K562 (cell line): Measurements from ENCODE around the gene PCDH12. TPM values are rescaled to one million over a fixed set of nuclear protein-coding genes. Genes with fewer than 3 reads are reported as not detected.

Experiments used
- ATAC-seq: fragments of 200-7000 bp; cut with Tn5 transposase; 3 replicates; pipeline ENCODE4 v1.9.1; 2020; ENCODE audit warnings: moderate library complexity
- BruUV-seq: library from RNA; stranded (reverse); fragments of 400-500 nt; replicated peaks from 2 replicates; lab custom pipeline; 2021; lab: Mats Ljungman, UMichigan
- CTCF ChIA-PET: fragments of 300-600 bp; formaldehyde crosslinking; extraction: SDS; loops from one replicate; lab custom pipeline; 2021; ENCODE audit warnings: low intra/inter-chr PET ratio; lab: Yijun Ruan, JAX
- POLR2A ChIA-PET: fragments of 300-600, 350-650 bp; sonication (Branson Sonifier 250); formaldehyde crosslinking; extraction: SDS; loops from one replicate; lab custom pipeline; 2021; ENCODE audit warnings: antibody characterized with exemption, inconsistent platforms; lab: Yijun Ruan, JAX
- DNase-seq, 4 experiments: peaks; one replicate each; pipeline versions ENCODE4 v3.0.0 to v3.0.0-alpha.2; 2011 to 2018; ENCODE audit warnings: low spot score in 3 of 4, mixed read lengths in 3 of 4; ENCODE audit errors: extremely low read depth in 1 of 4
- FAIRE-seq: peaks from 2 replicates; lab custom pipeline; 2011; peaks lifted over from hg19 to GRCh38; lab: Jason Lieb, UNC
- H2AFZ ChIP-seq: 2 replicates; pipeline ENCODE4 v1.6.0; 2011; ENCODE audit warnings: low read depth, low read length, control low read depth, inconsistent platforms
- H3K27ac ChIP-seq: fragments of 200-600 bp; 3 replicates; pipeline ENCODE4 v1.8.0; 2011; ENCODE audit warnings: low read depth, mild to moderate bottlenecking, control low read depth, inconsistent platforms, low read length, moderate library complexity, mixed read lengths; ENCODE audit errors: extremely low read depth
- H3K27me3 ChIP-seq, 2 experiments: fragments of 300-600 bp in 1 of 2; 2 replicates in 1 of 2; 3 replicates in 1 of 2; pipeline versions ENCODE4 v1.6.0 to v1.8.0; 2011; ENCODE audit warnings: inconsistent platforms in 2 of 2, low read length in 2 of 2, mild to moderate bottlenecking in 1 of 2, mixed read lengths in 1 of 2, moderate library complexity in 1 of 2; ENCODE audit not compliant: control insufficient read depth in 2 of 2, insufficient read depth in 2 of 2
- H3K36me3 ChIP-seq: fragments of 300-600 bp; 3 replicates; pipeline ENCODE4 v1.8.0; 2011; ENCODE audit warnings: mild to moderate bottlenecking, low read length, inconsistent platforms; ENCODE audit not compliant: control insufficient read depth, insufficient read depth
- H3K4me1 ChIP-seq, 2 experiments: fragments of 200-600 bp in 1 of 2; replicated peaks in 1 of 2; 2 replicates in 1 of 2; 3 replicates in 1 of 2; pipeline versions ENCODE4 v1.5.1 to v1.8.0; 2011; ENCODE audit warnings: inconsistent platforms in 2 of 2, low read length in 2 of 2, mild to moderate bottlenecking in 1 of 2, mixed read lengths in 1 of 2, moderate library complexity in 1 of 2; ENCODE audit not compliant: control insufficient read depth in 2 of 2, insufficient read depth in 2 of 2
- H3K4me2 ChIP-seq: 2 replicates; pipeline ENCODE4 v1.6.1; 2011; ENCODE audit warnings: low read length, control low read depth, inconsistent platforms, mixed read lengths; ENCODE audit not compliant: insufficient read depth
- H3K4me3 ChIP-seq: fragments of 200-600 bp; sonication (generic), shearing (Covaris generic); 2 replicates; pipeline ENCODE4 v1.5.1; 2016; ENCODE audit warnings: control low read depth, inconsistent platforms
- H3K79me2 ChIP-seq: fragments of 200-600 bp; 3 replicates; pipeline ENCODE4 v1.8.0; 2011; ENCODE audit warnings: low read length, inconsistent platforms; ENCODE audit not compliant: control insufficient read depth, insufficient read depth
- H3K9ac ChIP-seq, 2 experiments: 2 replicates each; pipeline versions ENCODE4 v1.6.0 to v1.6.1; 2011; ENCODE audit warnings: low read depth in 2 of 2, low read length in 2 of 2, control low read depth in 1 of 2, inconsistent platforms in 1 of 2, mild to moderate bottlenecking in 1 of 2, mixed read lengths in 1 of 2; ENCODE audit not compliant: insufficient read depth in 1 of 2
- H3K9me1 ChIP-seq: one replicate; pipeline ENCODE4 v1.6.0; 2011; ENCODE audit warnings: inconsistent platforms, mild to moderate bottlenecking, low read length, moderate library complexity; ENCODE audit not compliant: control insufficient read depth, insufficient read depth
- H3K9me3 ChIP-seq: replicated peaks from 2 replicates; pipeline ENCODE4 v1.5.1; 2011; ENCODE audit warnings: low read depth, low read length, inconsistent platforms; ENCODE audit not compliant: control insufficient read depth, insufficient read depth
- H4K20me1 ChIP-seq: replicated peaks from 2 replicates; pipeline ENCODE4 v1.6.1; 2011; ENCODE audit warnings: low read length, inconsistent platforms, mixed read lengths; ENCODE audit not compliant: control insufficient read depth, insufficient read depth
- ASH1L ChIP-seq: fragments of 450-650 bp; IDR thresholded peaks from 2 replicates; pipeline ENCODE4 v1.6.1; 2018; ENCODE audit warnings: borderline replicate concordance, mild to moderate bottlenecking, low read depth; ENCODE audit not compliant: partially characterized antibody
- CREB1 ChIP-seq, 2 experiments: sonication (generic) in 1 of 2; formaldehyde crosslinking in 1 of 2; IDR thresholded peaks; 2 replicates each; pipeline versions ENCODE4 v1.6.1 to v1.8.0; 2012 to 2022; ENCODE audit warnings: inconsistent platforms in 1 of 2, mild to moderate bottlenecking in 1 of 2, missing genetic modification reagents in 1 of 2, moderate library complexity in 1 of 2
- DNMT1 ChIP-seq: fragments of 450-650 bp; IDR thresholded peaks from 2 replicates; pipeline ENCODE4 v1.6.1; 2016; ENCODE audit warnings: antibody characterized with exemption, mild to moderate bottlenecking
- GATAD2B ChIP-seq: fragments of 450-650 bp; IDR thresholded peaks from 2 replicates; pipeline ENCODE4 v1.6.1; 2017; ENCODE audit warnings: mild to moderate bottlenecking, borderline replicate concordance
- MCM5 ChIP-seq: fragments of 450-650 bp; IDR thresholded peaks from 2 replicates; pipeline ENCODE4 v1.6.1; 2016; ENCODE audit warnings: low read depth
- PHB2 ChIP-seq: fragments of 450-650 bp; IDR thresholded peaks from 2 replicates; pipeline ENCODE4 v1.6.1; 2017; ENCODE audit warnings: low read depth
- RAD21 ChIP-seq, 2 experiments: fragments of 250-450 bp in 1 of 2; fragments of 450-650 bp in 1 of 2; sonication (Bioruptor Pico) in 1 of 2; formaldehyde crosslinking in 1 of 2; IDR thresholded peaks in 1 of 2; conservative IDR thresholded peaks in 1 of 2; 2 replicates each; pipeline versions ENCODE4 v1.4.0 to v1.8.0; 2020 to 2022; ENCODE audit warnings: mild to moderate bottlenecking in 2 of 2, moderate library complexity in 1 of 2
- XRCC4 ChIP-seq: IDR thresholded peaks from one replicate; pipeline ENCODE4 v1.6.1; 2011; ENCODE audit not compliant: insufficient read depth, insufficient read length; ENCODE audit errors: extremely low read depth
- WGBS: fragments of 100-300 bp; shearing (Covaris generic); methylation state at CpG from one replicate; pipeline ENCODE4 v1.1.6; 2016; ENCODE audit warnings: low coverage, mixed read lengths; ENCODE audit not compliant: insufficient coverage; ENCODE audit errors: missing lambda C conversion rate; 5-methylcytosine and 5-hydroxymethylcytosine counted together
- in situ Hi-C: fragments of 300-500 bp; cut with MboI; formaldehyde crosslinking; loops from 4 replicates; pipeline ENCODE4 v1.15.0; 2018; ENCODE audit warnings: inconsistent platforms, mixed read lengths
- intact Hi-C: fragments of 100-400 bp; cut with micrococcal nuclease; formaldehyde crosslinking; loops from 2 replicates; pipeline ENCODE4 v1.14.2; 2022
- polyA plus RNA-seq, 8 experiments: library from polyadenylated mRNA; depleted of rRNA in 4 of 8; stranded (reverse) in 5 of 8; unstranded in 3 of 8; fragments of >200 nt; fragmentation: Nextera tagmentation in 2 of 8; fragmentation: Illumina TruSeq in 1 of 8; extraction: Ambion mirVana in 2 of 8; extraction: Trizol in 1 of 8; gene quantifications; 2 replicates each; pipeline versions ENCODE4 v1.2.1 to v1.2.3, GENCODE V29; 2011 to 2014; ENCODE audit warnings: inconsistent platforms in 1 of 8, missing spikeins in 1 of 8
- total RNA-seq, 7 experiments: library from RNA; depleted of rRNA in 6 of 7; stranded (reverse); fragments of >200 nt in 6 of 7; fragmentation: Illumina TruSeq in 2 of 7; extraction: Trizol in 2 of 7; gene quantifications; 2 replicates each; pipeline versions ENCODE4 v1.2.1 to v1.2.3, GENCODE V29; 2011 to 2021; ENCODE audit warnings: low replicate concordance in 1 of 7
- TF ChIP-seq, protein P1 (sequence below): fragments of 200-800 bp; sonication (Bioruptor generic); IDR thresholded peaks from 2 replicates; pipeline ENCODE4 v1.6.1; 2016; ENCODE audit warnings: missing genetic modification characterization, missing compliant biosample characterization
- TF ChIP-seq, protein P2 (sequence below), 3 experiments: IDR thresholded peaks in 2 of 3; conservative IDR thresholded peaks in 1 of 3; 2 replicates each; pipeline ENCODE4 v1.5.1; 2011 to 2012; ENCODE audit warnings: low read length in 3 of 3, mild to moderate bottlenecking in 3 of 3, control low read depth in 2 of 3, improper control_type of control experiment in 1 of 3, inconsistent platforms in 1 of 3, low read depth in 1 of 3, mixed read lengths in 1 of 3, moderate library complexity in 1 of 3; ENCODE audit not compliant: insufficient read depth in 2 of 3

PCDH12 gene
- total and polyA plus RNA-seq, 9 of the 15 experiments (the other 6 are each of a cell fraction or from before 2014, with no cell fraction given), result 0.01 to 0.04 (median 0.01) TPM; not detected in 4

DNA sequence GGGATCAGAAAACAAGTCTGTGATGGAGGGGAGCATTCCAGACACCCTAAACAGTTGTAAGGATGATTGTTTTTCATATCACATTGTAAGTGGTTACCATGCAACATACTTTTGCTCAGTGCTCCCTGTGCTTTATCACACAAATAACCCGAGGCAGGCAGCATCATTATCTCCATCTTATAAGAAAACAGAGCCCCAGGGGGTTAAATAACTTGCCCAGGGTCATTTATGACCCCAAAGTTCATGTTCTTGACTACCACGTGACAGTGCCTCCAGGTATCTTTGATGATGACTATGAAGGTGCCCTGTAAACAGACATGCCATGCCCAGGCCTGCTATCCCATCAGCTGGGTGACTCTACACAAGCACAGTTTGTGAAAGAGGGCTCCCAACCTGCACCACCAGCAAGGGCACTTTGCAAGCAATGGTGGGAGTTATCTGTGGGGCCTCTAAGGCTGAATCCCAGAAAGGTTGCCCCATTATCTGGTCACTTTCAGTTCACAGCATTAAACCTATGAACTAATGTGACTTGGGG lies 45.3 kb upstream of the PCDH12 start (continued):
- TF ChIP-seq, protein P1, sequence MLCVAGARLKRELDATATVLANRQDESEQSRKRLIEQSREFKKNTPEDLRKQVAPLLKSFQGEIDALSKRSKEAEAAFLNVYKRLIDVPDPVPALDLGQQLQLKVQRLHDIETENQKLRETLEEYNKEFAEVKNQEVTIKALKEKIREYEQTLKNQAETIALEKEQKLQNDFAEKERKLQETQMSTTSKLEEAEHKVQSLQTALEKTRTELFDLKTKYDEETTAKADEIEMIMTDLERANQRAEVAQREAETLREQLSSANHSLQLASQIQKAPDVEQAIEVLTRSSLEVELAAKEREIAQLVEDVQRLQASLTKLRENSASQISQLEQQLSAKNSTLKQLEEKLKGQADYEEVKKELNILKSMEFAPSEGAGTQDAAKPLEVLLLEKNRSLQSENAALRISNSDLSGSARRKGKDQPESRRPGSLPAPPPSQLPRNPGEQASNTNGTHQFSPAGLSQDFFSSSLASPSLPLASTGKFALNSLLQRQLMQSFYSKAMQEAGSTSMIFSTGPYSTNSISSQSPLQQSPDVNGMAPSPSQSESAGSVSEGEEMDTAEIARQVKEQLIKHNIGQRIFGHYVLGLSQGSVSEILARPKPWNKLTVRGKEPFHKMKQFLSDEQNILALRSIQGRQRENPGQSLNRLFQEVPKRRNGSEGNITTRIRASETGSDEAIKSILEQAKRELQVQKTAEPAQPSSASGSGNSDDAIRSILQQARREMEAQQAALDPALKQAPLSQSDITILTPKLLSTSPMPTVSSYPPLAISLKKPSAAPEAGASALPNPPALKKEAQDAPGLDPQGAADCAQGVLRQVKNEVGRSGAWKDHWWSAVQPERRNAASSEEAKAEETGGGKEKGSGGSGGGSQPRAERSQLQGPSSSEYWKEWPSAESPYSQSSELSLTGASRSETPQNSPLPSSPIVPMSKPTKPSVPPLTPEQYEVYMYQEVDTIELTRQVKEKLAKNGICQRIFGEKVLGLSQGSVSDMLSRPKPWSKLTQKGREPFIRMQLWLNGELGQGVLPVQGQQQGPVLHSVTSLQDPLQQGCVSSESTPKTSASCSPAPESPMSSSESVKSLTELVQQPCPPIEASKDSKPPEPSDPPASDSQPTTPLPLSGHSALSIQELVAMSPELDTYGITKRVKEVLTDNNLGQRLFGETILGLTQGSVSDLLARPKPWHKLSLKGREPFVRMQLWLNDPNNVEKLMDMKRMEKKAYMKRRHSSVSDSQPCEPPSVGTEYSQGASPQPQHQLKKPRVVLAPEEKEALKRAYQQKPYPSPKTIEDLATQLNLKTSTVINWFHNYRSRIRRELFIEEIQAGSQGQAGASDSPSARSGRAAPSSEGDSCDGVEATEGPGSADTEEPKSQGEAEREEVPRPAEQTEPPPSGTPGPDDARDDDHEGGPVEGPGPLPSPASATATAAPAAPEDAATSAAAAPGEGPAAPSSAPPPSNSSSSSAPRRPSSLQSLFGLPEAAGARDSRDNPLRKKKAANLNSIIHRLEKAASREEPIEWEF (CRISPR knock-in tag), result no peak
- TF ChIP-seq DNMT1, result no peak

DNA sequence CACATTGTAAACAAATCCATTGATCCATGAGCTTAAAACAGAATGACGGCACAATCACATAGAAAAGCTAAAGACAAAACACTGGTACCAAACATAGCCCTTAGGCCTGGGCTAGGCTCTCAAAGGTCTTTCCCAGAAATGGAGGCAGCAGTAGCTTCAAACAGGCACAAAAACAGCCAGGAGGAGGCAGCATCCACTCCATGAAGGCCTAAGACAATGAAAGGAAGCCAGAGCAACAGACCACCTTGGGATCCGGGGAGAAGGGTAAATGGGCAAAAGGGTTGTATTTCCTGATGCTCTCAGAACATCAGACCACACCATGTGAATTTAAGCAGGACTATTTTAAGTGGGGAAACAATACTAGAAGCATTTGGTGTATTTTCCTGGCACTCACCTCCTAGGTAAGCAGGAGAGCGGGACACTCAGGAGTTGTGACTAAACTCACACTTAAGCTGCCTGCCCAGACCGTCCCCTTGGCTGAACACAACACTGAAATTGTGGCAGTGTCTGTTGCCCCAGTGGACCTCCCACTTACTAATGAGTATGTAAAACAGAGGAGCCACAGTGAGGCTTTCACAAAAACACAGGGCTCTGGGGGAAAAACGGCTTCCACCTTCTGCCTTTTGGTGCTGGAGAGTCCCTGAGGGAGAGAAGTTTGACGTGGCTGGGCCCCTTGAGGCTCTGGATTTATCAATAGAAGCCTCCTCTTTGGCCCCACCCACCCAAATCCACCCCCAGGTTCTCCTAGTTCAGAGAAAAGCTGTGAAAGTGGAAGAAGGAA lies 42.9 kb upstream of the PCDH12 start:
- no peaks in the 10 kb centered on the region for H3K4me1 ChIP-seq
- TF ChIP-seq RAD21 (CRISPR knock-in tag; conservative IDR thresholded peaks at IDR 0.05 in 1 of 2, IDR thresholded peaks at IDR 0.05 in 1 of 2), result peak; percentile 13 to 46; a peak in 2 of 4 replicates
- no peak for TF ChIP-seq CREB1 (IDR thresholded peaks at IDR 0.05)
- TF ChIP-seq CREB1 (CRISPR knock-in tag; IDR thresholded peaks at IDR 0.05), result no peak
- TF ChIP-seq XRCC4, result no peak
- TF ChIP-seq PHB2, result no peak
- no peak for TF ChIP-seq MCM5
- no peak for TF ChIP-seq ASH1L
- TF ChIP-seq GATAD2B, result no peak
- TF ChIP-seq, protein P2, sequence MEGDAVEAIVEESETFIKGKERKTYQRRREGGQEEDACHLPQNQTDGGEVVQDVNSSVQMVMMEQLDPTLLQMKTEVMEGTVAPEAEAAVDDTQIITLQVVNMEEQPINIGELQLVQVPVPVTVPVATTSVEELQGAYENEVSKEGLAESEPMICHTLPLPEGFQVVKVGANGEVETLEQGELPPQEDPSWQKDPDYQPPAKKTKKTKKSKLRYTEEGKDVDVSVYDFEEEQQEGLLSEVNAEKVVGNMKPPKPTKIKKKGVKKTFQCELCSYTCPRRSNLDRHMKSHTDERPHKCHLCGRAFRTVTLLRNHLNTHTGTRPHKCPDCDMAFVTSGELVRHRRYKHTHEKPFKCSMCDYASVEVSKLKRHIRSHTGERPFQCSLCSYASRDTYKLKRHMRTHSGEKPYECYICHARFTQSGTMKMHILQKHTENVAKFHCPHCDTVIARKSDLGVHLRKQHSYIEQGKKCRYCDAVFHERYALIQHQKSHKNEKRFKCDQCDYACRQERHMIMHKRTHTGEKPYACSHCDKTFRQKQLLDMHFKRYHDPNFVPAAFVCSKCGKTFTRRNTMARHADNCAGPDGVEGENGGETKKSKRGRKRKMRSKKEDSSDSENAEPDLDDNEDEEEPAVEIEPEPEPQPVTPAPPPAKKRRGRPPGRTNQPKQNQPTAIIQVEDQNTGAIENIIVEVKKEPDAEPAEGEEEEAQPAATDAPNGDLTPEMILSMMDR (IDR thresholded peaks at IDR 0.05 in 2 of 3, conservative IDR thresholded peaks at IDR 0.05 in 1 of 3; ENCODE audit: insufficient read depth in 2 of 3, low read depth in 1 of 3, low read length in 3 of 3), result peak; percentile 48 to 57 (median 55); a peak in 5 of 6 replicates

More for the DNA sequence above, 42.9 kb upstream of the PCDH12 start:
- FAIRE-seq (peak; percentile 6), DNase-seq (peak in 2 of 4 experiments; percentile 21 to 26), ATAC-seq (peak; percentile 78)
- WGBS, result 72% methylated on average over 6 of the region's 6 CpGs
- Histone ChIP-seq H3K4me2 (no peak overlapping the region), H3K27me3 (no peaks in the 10 kb centered on the region), H4K20me1 (no peaks in the 10 kb centered on the region), H3K79me2 (no peaks in the 10 kb centered on the region), H3K27ac (no peak overlapping the region), H3K4me3 (no peak overlapping the region), H2AFZ (no peak overlapping the region), H3K9me3 (no peaks in the 10 kb centered on the region), H3K36me3 (peaks cover 70% of the 10 kb centered on the region), H3K9ac (no peak overlapping the region), H3K9me1 (no peaks in the 10 kb centered on the region)
- BruUV-seq, result TSS peak; percentile 40
- ChIA-PET POLR2A (interaction anchor here (0.7 to 1.2 kb wide), 4 partner anchors 10 to 116 kb away, joined by 3 read pairs; no protein-coding TSS in a partner anchor), CTCF (interaction anchor here (0.6 to 1.8 kb wide), 3 partner anchors 141 to 476 kb away, joined by 3 to 6 read pairs (median 4); no protein-coding TSS in a partner anchor)
- intact Hi-C loops (no loop called here), in situ Hi-C loops (no loop called here)
